ENCODE results near the gene MYB.

GRCh38 chr6:135236732-135237131 lies 55.6 kb downstream of the MYB start:
- TF ChIP-seq CTCF (IDR thresholded peaks at IDR 0.05) (no peak), USF2 (CRISPR knock-in tag; IDR thresholded peaks at IDR 0.05) (no peak), E2F5 (CRISPR knock-in tag; IDR thresholded peaks at IDR 0.05) (no peak), SP1 (CRISPR knock-in tag; conservative IDR thresholded peaks at IDR 0.05) (no peak), ZNF138 (CRISPR knock-in tag; conservative IDR thresholded peaks at IDR 0.05) (no peak), ESRRA (CRISPR knock-in tag; IDR thresholded peaks at IDR 0.05; ENCODE audit: borderline replicate concordance) (no peak), JUN (CRISPR knock-in tag; IDR thresholded peaks at IDR 0.05) (no peak)

All from WTC11 (cell line).